K562 (cell line): ENCODE data around the gene ARSA. TPM values are rescaled to one million over a fixed set of nuclear protein-coding genes. Genes with fewer than 3 reads are reported as not detected.

Experiments
- EGR1 ChIP-seq: fragments of 450-650 bp; conservative IDR thresholded peaks from 2 replicates; pipeline ENCODE4 v1.6.1; 2017; ENCODE audit warnings: mild to moderate bottlenecking
- EHMT2 ChIP-seq: fragments of 450-650 bp; IDR thresholded peaks from 2 replicates; pipeline ENCODE4 v1.6.1; 2018; ENCODE audit warnings: antibody characterized with exemption
- HMG20A ChIP-seq: fragments of 450-650 bp; formaldehyde crosslinking; conservative IDR thresholded peaks from 2 replicates; pipeline ENCODE4 v1.4.0; 2020; ENCODE audit warnings: mild to moderate bottlenecking, mixed read lengths
- HNRNPLL ChIP-seq: fragments of 200-400 bp; formaldehyde crosslinking; IDR thresholded peaks from 2 replicates; pipeline ENCODE4 v1.6.1; 2017; ENCODE audit warnings: low read length, low read depth, mild to moderate bottlenecking; ENCODE audit not compliant: poor library complexity, severe bottlenecking
- L3MBTL2 ChIP-seq: fragments of 450-650 bp; IDR thresholded peaks from 2 replicates; pipeline ENCODE4 v1.6.1; 2016; ENCODE audit warnings: mild to moderate bottlenecking, moderate library complexity
- MAFF ChIP-seq: IDR thresholded peaks from 2 replicates; pipeline ENCODE4 v1.6.1; 2012; ENCODE audit warnings: low read length, improper control_type of control experiment
- MTF1 ChIP-seq: fragments of 250-450 bp; sonication (Bioruptor Pico); IDR thresholded peaks from 2 replicates; pipeline ENCODE4 v1.9.0; 2021; ENCODE audit warnings: moderate library complexity, mild to moderate bottlenecking, inconsistent platforms, borderline replicate concordance
- NFATC3 ChIP-seq: fragments of 450-650 bp; IDR thresholded peaks from 2 replicates; pipeline ENCODE4 v1.6.1; 2017; ENCODE audit warnings: mild to moderate bottlenecking
- PYGO2 ChIP-seq: fragments of 450-650 bp; IDR thresholded peaks from 2 replicates; pipeline ENCODE4 v1.6.1; 2016; ENCODE audit warnings: mild to moderate bottlenecking, missing genetic modification characterization, moderate library complexity, missing compliant biosample characterization
- SOX6 ChIP-seq: fragments of 450-650 bp; IDR thresholded peaks from 2 replicates; pipeline ENCODE4 v1.6.1; 2014; ENCODE audit warnings: mild to moderate bottlenecking
- UBTF ChIP-seq, 2 experiments: IDR thresholded peaks; 2 replicates each; pipeline ENCODE4 v1.6.1; 2012; ENCODE audit warnings: improper control_type of control experiment in 2 of 2, low read depth in 2 of 2, low read length in 2 of 2, borderline replicate concordance in 1 of 2
- ZBTB12 ChIP-seq: fragments of 250-450 bp; sonication (Bioruptor Pico); IDR thresholded peaks from 2 replicates; pipeline ENCODE4 v1.4.0; 2020
- ZNF407 ChIP-seq: fragments of 450-650 bp; IDR thresholded peaks from 2 replicates; pipeline ENCODE4 v1.6.1; 2016; ENCODE audit warnings: low read depth
- ZNF444 ChIP-seq: fragments of 250-450 bp; sonication (Bioruptor Pico); IDR thresholded peaks from 2 replicates; pipeline ENCODE4 v1.4.0; 2020; ENCODE audit warnings: mild to moderate bottlenecking, moderate library complexity
- polyA plus RNA-seq, 8 experiments: library from polyadenylated mRNA; depleted of rRNA in 4 of 8; stranded (reverse) in 5 of 8; unstranded in 3 of 8; fragments of >200 nt; fragmentation: Nextera tagmentation in 2 of 8; fragmentation: Illumina TruSeq in 1 of 8; extraction: Ambion mirVana in 2 of 8; extraction: Trizol in 1 of 8; gene quantifications; 2 replicates each; pipeline versions ENCODE4 v1.2.1 to v1.2.3, GENCODE V29; 2011 to 2014; ENCODE audit warnings: inconsistent platforms in 1 of 8, missing spikeins in 1 of 8
- total RNA-seq, 7 experiments: library from RNA; depleted of rRNA in 6 of 7; stranded (reverse); fragments of >200 nt in 6 of 7; fragmentation: Illumina TruSeq in 2 of 7; extraction: Trizol in 2 of 7; gene quantifications; 2 replicates each; pipeline versions ENCODE4 v1.2.1 to v1.2.3, GENCODE V29; 2011 to 2021; ENCODE audit warnings: low replicate concordance in 1 of 7
- TF ChIP-seq, protein P1 (sequence below): sonication (generic); formaldehyde crosslinking; IDR thresholded peaks from 2 replicates; pipeline ENCODE4 v1.8.0; 2022; ENCODE audit warnings: missing genetic modification reagents, mild to moderate bottlenecking, borderline replicate concordance

Gene ARSA
- total and polyA plus RNA-seq, 9 of the 15 experiments (the other 6 are each of a cell fraction or from before 2014, with no cell fraction given), result 0.32 to 10.9 (median 1.8) TPM; not detected in 1

GRCh38 chr22:50627642-50628542 lies at the start of gene ARSA (continued):
- no peak for TF ChIP-seq ZNF407
- TF ChIP-seq EHMT2, result no peak
- no peak for TF ChIP-seq ZNF444 (CRISPR knock-in tag)
- TF ChIP-seq NFATC3, result no peak
- no peak for TF ChIP-seq MTF1 (CRISPR knock-in tag)
- no peak for TF ChIP-seq HMG20A (CRISPR knock-in tag)
- TF ChIP-seq ZBTB12, result no peak
- TF ChIP-seq MAFF, result no peak
- no peak for TF ChIP-seq PYGO2 (tag)
- TF ChIP-seq SOX6, result no peak
- TF ChIP-seq L3MBTL2, result peak; percentile 70
- TF ChIP-seq UBTF (IDR thresholded peaks at IDR 0.05; ENCODE audit: borderline replicate concordance in 1 of 2, low read depth in 2 of 2, low read length in 2 of 2), result peak; percentile 20 to 79; a peak in 3 of 4 replicates
- TF ChIP-seq, protein P1, sequence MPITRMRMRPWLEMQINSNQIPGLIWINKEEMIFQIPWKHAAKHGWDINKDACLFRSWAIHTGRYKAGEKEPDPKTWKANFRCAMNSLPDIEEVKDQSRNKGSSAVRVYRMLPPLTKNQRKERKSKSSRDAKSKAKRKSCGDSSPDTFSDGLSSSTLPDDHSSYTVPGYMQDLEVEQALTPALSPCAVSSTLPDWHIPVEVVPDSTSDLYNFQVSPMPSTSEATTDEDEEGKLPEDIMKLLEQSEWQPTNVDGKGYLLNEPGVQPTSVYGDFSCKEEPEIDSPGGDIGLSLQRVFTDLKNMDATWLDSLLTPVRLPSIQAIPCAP (CRISPR knock-in tag), result no peak
- peak; percentile 78 for TF ChIP-seq HNRNPLL
- no peak for TF ChIP-seq EGR1
